Transverse colon (tissue), 4 donors: ENCODE measurements around the gene CSNK1D.

Source experiments
- CTCF ChIP-seq, 5 experiments: fragments of 200-600 bp in 3 of 5; fragments of 450-650 bp in 2 of 5; sonication (generic) in 3 of 5; IDR thresholded peaks; 1 replicate in 2 of 5; 2 replicates in 3 of 5; pipeline ENCODE4 v1.5.1; 2016 to 2017; ENCODE audit warnings: antibody characterized with exemption in 5 of 5, inconsistent platforms in 3 of 5, mild to moderate bottlenecking in 2 of 5, moderate library complexity in 1 of 5
- EP300 ChIP-seq: sonication (generic); formaldehyde crosslinking; IDR thresholded peaks from one replicate; pipeline ENCODE4 v1.6.1; 2017; ENCODE audit warnings: antibody characterized with exemption, low read depth
- POLR2A ChIP-seq: fragments of 450-650 bp; IDR thresholded peaks from one replicate; pipeline ENCODE4 v1.6.1; 2016; ENCODE audit warnings: antibody characterized with exemption, mild to moderate bottlenecking, moderate library complexity
- POLR2AphosphoS5 ChIP-seq, 3 donors: sonication (generic); formaldehyde crosslinking; IDR thresholded peaks; one replicate each; pipeline ENCODE4 v1.6.1; 2016; ENCODE audit warnings: antibody characterized with exemption in 3 of 3

- TF ChIP-seq EP300 (no peak), POLR2AphosphoS5 (IDR thresholded peaks at IDR 0.05) (no peak), CTCF (IDR thresholded peaks at IDR 0.05) (no peak), POLR2A (no peak)
These were observed 28.5 kb upstream of the CSNK1D start for GRCh38 chr17:82301916-82302567.
